Smooth muscle cell (in vitro differentiated cells): Measurements from ENCODE around the gene SOWAHA. TPM values are rescaled to one million over a fixed set of nuclear protein-coding genes. Genes with fewer than 3 reads are reported as not detected.

ENCODE experiments used
- DNase-seq: peaks from one replicate; lab custom pipeline; 2025; ENCODE audit not compliant: unreplicated experiment; lab: John Stamatoyannopoulos, UW
- H2AFZ ChIP-seq: fragments of 200-600 bp; sonication (generic); 2 replicates; pipeline ENCODE4 v1.6.0; 2016; ENCODE audit warnings: antibody characterized with exemption, low read depth, mild to moderate bottlenecking
- H3F3A ChIP-seq: fragments of 200-600 bp; sonication (generic); 2 replicates; pipeline ENCODE4 v1.6.0; 2017; ENCODE audit warnings: antibody characterized with exemption, low read depth
- H3K27ac ChIP-seq: fragments of 200-600 bp; sonication (generic); 2 replicates; pipeline ENCODE4 v1.5.1; 2016; ENCODE audit warnings: low read depth, mild to moderate bottlenecking
- H3K27me3 ChIP-seq: fragments of 200-600 bp; sonication (generic); 2 replicates; pipeline ENCODE4 v1.6.1; 2016; ENCODE audit warnings: low read depth, mild to moderate bottlenecking
- H3K36me3 ChIP-seq: fragments of 200-600 bp; sonication (generic); 2 replicates; pipeline ENCODE4 v1.5.1; 2016; ENCODE audit warnings: low read depth
- H3K4me1 ChIP-seq: fragments of 200-600 bp; sonication (generic); 2 replicates; pipeline ENCODE4 v1.5.1; 2016; ENCODE audit warnings: low read depth
- H3K4me2 ChIP-seq: fragments of 200-600 bp; sonication (generic); 2 replicates; pipeline ENCODE4 v1.6.0; 2016; ENCODE audit warnings: mild to moderate bottlenecking
- H3K4me3 ChIP-seq: fragments of 200-600 bp; sonication (generic); 2 replicates; pipeline ENCODE4 v1.5.1; 2016; ENCODE audit warnings: mild to moderate bottlenecking
- H3K79me2 ChIP-seq: fragments of 200-600 bp; sonication (generic); 2 replicates; pipeline ENCODE4 v1.6.0; 2016; ENCODE audit warnings: low read depth, mild to moderate bottlenecking
- H3K9ac ChIP-seq: fragments of 200-600 bp; sonication (generic); 2 replicates; pipeline ENCODE4 v1.6.0; 2016; ENCODE audit warnings: low read depth
- H3K9me3 ChIP-seq: fragments of 200-600 bp; sonication (generic); replicated peaks from 2 replicates; pipeline ENCODE4 v1.5.1; 2016; ENCODE audit warnings: low read depth
- H4K20me1 ChIP-seq: fragments of 200-600 bp; sonication (generic); 2 replicates; pipeline ENCODE4 v1.6.0; 2016; ENCODE audit warnings: low read depth
- CTCF ChIP-seq: fragments of 200-600 bp; sonication (generic); IDR thresholded peaks from 2 replicates; pipeline ENCODE4 v1.5.1; 2017; ENCODE audit warnings: borderline replicate concordance, mild to moderate bottlenecking, antibody characterized with exemption; ENCODE audit not compliant: insufficient read depth, poor library complexity, severe bottlenecking
- WGBS: methylation state at CpG from one replicate; pipeline ENCODE4 v1.1.7; 2016; ENCODE audit warnings: low lambda C conversion rate; 5-methylcytosine and 5-hydroxymethylcytosine counted together
- polyA plus RNA-seq: library from polyadenylated mRNA; unstranded; fragments of >200 nt; fragmentation: Nextera tagmentation; extraction: Ambion mirVana; gene quantifications from 2 replicates; pipeline ENCODE4 v1.2.1, GENCODE V29; 2016
- total RNA-seq: library from RNA; depleted of rRNA; stranded (reverse); fragments of >200 nt; gene quantifications from 2 replicates; pipeline ENCODE4 v1.2.3, GENCODE V29; 2014

SOWAHA gene
- total and polyA plus RNA-seq, 2 experiments from 2014 or later = 0.43 to 1.5 TPM

GRCh38 chr5:132765311-132766019 is 47.6 kb upstream of the SOWAHA start:
- WGBS = 91% methylated on average over 12 of the region's 12 CpGs
- Histone ChIP-seq H3K4me1 (no peaks in the 10 kb centered on the region), H3K79me2 (peaks cover 37% of the 10 kb centered on the region), H3F3A (no peaks in the 10 kb centered on the region), H3K27ac (no peak overlapping the region), H3K27me3 (no peaks in the 10 kb centered on the region), H4K20me1 (peaks cover 56% of the 10 kb centered on the region), H3K4me2 (no peak overlapping the region), H2AFZ (no peak overlapping the region), H3K36me3 (no peaks in the 10 kb centered on the region), H3K9ac (no peak overlapping the region), H3K4me3 (no peak overlapping the region), H3K9me3 (no peaks in the 10 kb centered on the region)
- no peak for TF ChIP-seq CTCF
- DNase-seq = no peak

- no peak overlapping the region for H3K27ac ChIP-seq
- peaks cover 44% of the 10 kb centered on the region for H3K79me2 ChIP-seq
- H3K36me3 ChIP-seq = no peaks in the 10 kb centered on the region
- H3K9ac ChIP-seq = no peak overlapping the region
- WGBS = 92% methylated on average over 14 of the region's 14 CpGs
- DNase-seq = no peak
- H3K4me1 ChIP-seq = peaks cover 3% of the 10 kb centered on the region
- H4K20me1 ChIP-seq = peaks cover 63% of the 10 kb centered on the region
- H3K27me3 ChIP-seq = no peaks in the 10 kb centered on the region
- no peaks in the 10 kb centered on the region for H3K9me3 ChIP-seq
- no peak overlapping the region for H3K4me2 ChIP-seq
- H2AFZ ChIP-seq = no peak overlapping the region
- H3F3A ChIP-seq = no peaks in the 10 kb centered on the region
- no peak for TF ChIP-seq CTCF
- H3K4me3 ChIP-seq = no peak overlapping the region
Measured at GRCh38 chr5:132766020-132766805, 46.9 kb upstream of the SOWAHA start.

- no peaks in the 10 kb centered on the region for H3K27me3 ChIP-seq
Measured at GRCh38 chr5:132766806-132767055, 46.4 kb upstream of the SOWAHA start.

More at GRCh38 chr5:132766806-132767055, 46.4 kb upstream of the SOWAHA start:
- TF ChIP-seq CTCF = no peak
- no peaks in the 10 kb centered on the region for H3K36me3 ChIP-seq
- H3K9me3 ChIP-seq = no peaks in the 10 kb centered on the region
- no peak overlapping the region for H2AFZ ChIP-seq
- H3K4me2 ChIP-seq = no peak overlapping the region
- H3K27ac ChIP-seq = no peak overlapping the region
- no peak for DNase-seq
- no peak overlapping the region for H3K4me3 ChIP-seq
- no peak overlapping the region for H3K9ac ChIP-seq
- WGBS = 92% methylated on average over 1 of the region's 1 CpG
- H4K20me1 ChIP-seq = peaks cover 68% of the 10 kb centered on the region
- peaks cover 48% of the 10 kb centered on the region for H3K79me2 ChIP-seq
- peaks cover 8% of the 10 kb centered on the region for H3K4me1 ChIP-seq
- no peaks in the 10 kb centered on the region for H3F3A ChIP-seq
